ENCODE data around the gene CLDN1.

CLDN1 gene, protein sequence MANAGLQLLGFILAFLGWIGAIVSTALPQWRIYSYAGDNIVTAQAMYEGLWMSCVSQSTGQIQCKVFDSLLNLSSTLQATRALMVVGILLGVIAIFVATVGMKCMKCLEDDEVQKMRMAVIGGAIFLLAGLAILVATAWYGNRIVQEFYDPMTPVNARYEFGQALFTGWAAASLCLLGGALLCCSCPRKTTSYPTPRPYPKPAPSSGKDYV

DNA sequence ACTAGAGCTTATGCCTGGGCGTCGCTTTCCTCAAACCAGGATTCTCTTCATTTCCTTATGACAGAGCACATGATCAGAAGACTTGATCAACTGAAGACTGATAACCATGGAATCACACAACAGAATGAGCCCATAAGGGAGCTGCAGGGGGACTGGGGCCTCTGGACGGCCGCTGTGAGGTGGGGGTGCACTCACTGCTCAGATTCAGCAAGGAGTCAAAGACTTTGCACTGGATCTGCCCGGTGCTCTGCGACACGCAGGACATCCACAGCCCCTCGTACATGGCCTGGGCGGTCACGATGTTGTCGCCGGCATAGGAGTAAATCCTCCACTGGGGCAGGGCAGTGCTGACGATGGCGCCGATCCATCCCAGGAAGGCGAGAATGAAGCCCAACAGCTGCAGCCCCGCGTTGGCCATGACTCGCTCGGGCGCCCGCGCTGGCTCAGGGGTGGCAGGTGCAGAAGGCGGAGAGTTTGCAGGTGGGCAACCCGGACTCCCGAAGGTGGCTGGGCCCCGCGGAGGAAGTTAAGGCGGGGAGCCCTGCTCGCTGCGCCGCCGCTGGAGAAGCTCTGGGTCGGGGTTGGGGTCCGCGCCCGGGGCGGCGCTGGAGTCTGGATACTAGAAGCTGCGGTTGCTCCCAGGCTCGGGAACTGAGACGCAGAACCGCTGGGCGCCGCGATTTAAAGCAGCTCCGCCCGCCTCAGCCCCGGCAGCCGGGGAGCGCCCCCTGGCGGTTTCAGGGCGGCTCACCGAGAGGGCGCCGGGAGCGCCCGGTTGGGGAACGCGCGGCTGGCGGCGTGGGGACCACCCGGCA is at the start of gene CLDN1:
CLDN1 (minus strand) TSS at position 658 of the 815 bp plus-strand sequence; CDS start at position 418, 240 bp downstream.
- DNase-seq, result peak; percentile 95

DNA sequence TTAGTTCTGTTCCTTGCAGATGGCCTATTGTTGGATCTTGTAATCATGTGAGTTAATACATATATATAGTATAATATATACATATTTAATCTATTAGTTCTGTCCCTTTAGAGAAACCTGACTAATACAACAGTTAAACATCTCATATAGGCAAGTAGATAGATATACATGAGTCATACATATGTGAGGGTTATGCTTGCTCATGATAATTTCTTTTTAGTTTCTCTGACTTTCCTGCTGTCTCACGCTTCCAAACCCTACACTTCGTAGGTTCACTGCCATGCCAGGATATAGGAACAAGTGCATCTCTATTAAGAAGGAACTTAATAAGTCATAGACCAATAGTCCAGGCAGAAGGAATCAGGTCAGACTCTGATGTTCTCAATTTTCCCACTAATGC is 48.9 kb upstream of the CLDN1 start:
- DNase-seq, result no peak

DNA sequence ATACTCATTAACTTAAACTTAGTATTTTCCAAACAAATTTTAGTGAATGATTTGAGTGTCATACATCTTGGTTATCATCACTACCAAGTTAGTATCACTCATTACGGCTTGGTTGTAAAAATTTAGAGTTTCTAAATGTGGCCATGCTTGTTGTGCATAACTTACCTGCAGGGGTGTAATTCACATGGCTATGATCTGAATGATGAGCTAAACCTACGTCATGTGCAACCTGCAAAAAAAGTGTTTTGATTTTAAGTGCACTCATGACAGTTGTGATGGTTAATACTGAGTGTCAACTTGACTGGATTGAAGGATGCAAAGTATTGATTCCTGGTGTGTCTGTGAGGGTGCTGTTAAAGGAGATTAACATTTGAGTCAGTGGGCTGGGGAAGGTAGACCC is 48.1 kb upstream of the CLDN1 start:
- DNase-seq, result no peak

DNA sequence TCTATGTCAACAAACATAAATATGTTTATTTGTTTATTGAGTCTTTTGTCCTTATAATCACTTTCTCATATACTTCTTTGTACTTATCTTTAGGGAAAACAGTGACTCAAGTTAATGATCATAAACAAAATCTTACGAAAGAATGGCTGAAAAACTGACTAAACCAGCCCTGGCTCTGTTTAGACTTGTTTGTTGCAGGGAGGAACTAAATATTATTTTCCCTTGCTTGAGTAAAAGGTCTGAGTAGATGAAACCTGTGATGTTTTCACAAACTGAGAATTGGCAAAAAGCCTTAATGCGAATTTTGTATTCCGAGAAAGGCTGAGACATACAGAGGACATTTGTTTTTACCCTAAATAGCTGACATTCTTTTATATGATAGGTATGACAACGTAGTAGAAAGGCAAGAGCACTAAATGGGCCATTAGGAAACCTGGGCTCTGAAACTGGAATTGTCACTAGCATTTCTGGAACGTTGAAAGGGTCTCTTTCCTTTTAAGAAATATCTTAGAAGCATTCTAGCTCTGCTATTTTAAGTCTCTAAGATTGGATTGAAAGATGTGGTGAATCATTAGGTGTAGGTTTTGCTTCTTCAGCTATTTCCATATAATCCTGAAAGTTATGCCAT is 47.5 kb upstream of the CLDN1 start:
- DNase-seq, result peak; percentile 18

DNA sequence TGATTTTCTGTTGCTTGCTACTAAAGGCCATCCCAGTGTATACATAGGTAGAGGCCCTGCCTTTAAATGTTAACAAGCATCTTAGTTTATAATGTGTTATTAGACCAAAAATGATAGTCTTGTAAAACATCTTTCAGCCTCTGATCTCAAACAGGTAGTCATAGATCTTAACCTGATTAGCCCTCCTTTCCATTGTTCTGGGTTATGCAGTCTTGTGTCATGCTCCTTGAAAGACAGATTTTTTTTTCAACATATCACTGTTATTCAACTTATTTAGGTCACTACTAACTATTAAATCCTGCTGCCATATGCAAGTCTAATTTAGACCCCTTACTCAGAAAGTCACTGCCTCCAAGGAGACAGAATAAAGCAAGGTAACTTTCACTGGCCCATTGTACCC is 46.6 kb upstream of the CLDN1 start:
- DNase-seq, result no peak

DNA sequence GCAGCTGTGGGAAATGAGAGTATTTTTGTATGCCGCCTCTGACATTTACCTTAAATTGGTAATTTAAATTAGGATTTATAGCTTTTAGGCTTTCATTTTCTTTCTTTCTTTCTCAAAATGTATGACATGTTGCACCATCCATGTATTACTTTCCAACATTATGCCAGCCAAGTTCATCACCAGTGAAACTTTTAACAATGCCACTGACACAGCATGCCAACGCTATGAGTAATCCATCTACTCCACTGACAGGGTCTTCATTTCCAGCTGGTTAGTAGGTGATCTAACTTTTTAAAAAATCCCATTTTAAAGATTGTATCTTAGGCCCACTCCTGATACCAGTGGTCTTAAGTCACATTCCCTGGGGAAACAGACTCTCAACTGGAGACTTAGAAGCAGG is 43.9 kb upstream of the CLDN1 start:
- no peak for DNase-seq

DNA sequence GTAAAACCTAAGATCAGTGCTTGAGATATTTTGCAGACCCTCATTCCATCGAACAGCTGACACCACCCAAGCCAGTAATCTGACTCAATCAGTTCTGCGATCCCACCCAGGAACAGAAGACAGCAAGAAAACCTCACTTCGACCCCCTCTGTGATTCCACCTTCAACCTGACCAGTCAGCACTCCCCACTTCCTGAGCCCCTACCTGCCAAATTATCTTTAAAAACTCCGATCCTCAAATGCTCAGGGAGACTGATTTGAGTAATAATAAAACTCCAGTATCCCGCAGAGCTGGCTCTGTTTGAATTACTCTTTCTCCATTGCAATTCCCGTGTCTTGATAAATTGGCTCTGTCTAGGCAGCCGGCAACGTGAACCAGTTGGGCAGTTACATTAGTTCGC is 40.0 kb upstream of the CLDN1 start:
- DNase-seq, result no peak

DNA sequence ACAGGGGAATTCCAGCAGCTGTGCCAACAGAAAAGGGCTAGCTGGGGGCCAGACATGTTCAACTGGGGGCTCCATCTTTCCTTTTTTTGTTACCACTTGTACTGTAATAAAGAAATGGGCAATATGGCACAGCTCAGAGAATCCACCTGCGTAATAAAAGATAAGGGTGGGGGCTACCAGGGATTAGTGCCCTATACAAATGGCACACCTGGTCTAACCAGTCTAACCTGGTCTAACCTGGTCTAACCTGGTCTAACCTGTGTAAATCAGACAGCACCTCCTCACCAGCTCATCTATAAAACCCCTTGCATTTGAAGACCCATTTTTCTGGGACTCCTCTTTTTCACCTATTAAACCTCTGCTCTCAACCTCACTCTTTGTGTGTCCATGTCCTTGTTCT is 39.5 kb upstream of the CLDN1 start:
- DNase-seq, result no peak

DNA sequence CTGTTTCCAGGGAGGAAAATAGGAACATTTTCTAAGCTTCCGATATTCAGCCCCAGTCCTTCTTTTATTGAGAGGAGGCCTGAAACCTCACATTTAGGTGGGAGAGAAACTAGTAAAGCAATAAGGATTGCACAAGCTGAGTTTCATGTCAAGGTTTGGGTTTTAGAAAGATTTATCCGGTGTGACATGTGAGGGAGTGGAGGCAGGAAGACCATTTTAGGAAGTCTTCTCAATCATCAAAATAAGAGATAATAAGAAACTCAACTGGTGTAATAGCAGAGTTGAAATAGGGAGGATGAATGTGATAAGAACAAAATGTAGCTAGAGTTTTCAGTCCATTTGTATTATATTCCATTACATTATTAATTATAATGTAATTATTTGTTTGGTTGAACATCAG is 38.0 kb upstream of the CLDN1 start:
- no peak for DNase-seq

DNA sequence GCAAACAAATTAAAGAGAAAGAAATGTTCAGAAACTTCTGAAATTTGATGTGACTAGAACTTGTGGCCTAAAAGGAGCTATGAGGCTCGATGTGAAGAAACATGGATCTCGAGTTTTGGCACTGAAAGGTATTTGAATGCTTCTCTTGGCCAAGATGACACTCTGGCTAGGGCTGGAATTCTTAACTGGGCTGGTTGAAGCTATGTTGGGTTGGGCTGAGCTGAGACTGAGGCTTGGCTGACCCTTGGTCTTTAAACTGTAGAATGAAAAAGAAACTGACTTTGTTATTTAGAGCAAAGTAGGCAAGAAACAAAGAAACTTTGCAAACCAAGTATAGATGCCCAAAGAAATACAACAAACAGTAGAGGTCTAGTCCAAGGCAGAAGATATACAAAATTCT is 37.6 kb upstream of the CLDN1 start:
- DNase-seq, result no peak

DNA sequence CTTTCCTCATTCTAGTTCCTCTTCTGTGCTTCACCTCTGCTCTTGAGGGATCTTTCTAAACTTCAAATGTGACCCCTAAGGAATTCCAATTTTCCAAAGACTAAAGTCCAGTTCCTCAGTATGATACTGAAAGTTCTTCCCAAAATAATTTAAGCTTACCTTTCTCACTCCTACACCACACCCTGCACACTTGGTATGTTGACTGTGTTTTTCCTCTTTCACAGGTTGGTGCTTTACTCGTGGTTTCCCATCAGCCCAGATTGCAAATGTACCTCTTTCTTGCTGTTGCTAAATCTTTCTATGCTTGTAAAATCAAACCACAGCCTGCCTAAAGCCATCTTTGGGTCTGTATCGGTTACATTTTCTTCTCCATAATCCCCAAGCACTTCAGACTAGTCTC is 35.2 kb upstream of the CLDN1 start:
- no peak for DNase-seq

DNA sequence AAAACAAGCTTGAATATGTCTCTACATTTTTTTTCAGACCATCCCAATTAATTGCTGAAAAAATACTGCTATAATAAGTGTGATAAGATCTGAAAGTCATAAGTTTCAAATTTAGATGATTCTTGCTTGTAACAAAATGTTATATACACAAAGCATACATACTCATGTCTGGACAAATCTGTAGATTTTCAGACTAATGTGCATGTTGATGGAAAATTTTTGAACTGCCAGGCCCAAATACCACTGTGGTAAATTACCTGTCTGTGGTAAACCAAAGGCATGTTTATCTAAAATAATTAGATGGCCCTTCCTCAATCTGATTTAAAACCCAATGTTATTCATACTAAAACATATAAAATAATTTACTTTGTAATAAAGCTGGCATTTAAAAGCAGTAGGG is 34.0 kb upstream of the CLDN1 start:
- DNase-seq, result no peak

DNA sequence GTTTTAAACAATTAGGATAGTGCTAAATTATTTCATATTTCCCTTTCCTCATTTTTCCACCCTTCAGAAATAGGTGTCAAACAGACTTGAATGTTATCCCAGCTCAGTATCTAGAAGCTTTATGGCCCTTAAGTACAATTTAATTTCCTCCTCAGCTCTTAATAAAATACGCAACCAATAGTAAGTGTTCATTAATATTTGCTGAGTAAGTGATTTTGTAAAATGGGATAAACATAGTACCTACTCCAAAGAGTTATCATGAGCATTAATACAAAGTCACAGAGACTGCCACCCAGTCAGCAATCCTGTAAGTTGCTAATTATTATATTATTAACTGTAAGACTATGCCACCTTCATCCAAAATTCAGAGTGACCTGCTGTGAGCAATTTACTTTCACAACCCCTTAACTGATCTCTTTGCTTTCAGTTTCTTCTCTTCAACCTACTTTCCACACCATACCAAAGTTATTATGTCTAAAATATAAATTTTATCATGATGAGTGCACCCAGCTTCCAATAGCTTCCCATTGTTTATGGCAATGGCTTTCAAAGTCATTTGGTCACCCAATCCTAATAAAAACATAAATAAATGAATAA is 30.7 kb upstream of the CLDN1 start:
- DNase-seq, result no peak

DNA sequence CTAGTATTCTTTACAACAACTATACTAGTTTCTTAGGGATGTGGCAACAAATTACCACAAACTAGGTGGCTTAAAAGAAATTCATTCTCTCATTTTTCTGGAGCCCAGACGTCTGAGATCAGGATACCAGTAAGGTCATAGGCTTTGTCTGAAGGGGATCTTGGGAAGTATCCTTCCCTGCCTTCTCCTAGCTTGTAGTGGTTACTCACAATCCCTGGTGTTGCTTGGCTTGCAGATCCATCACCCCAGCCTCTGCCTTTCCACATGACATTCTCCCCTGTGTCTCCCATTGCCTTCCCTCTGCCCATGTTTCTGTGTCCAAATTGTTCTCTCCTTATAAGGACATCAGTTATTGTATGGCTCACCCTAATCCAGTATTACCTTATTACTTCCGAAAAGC is 24.3 kb upstream of the CLDN1 start:
- no peak for DNase-seq

DNA sequence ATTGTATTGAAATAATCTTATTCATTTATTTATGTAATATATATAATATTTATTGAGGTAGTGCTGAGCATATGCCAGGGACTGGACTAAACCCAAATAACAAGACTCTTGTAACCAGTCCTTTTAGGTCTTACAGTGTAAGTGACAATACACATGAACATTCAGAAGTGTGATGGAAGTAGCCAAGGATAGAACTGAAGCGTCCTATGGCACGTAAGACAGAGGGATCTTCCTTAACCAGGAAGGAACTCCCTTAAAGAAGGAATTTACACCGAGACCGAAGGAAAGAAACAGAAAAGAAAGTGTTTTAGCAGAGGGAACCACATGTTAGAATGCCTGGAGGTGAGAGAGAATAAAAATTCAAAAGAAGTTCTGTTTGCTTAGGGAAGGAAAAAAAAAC is 23.6 kb upstream of the CLDN1 start:
- DNase-seq, result no peak

DNA sequence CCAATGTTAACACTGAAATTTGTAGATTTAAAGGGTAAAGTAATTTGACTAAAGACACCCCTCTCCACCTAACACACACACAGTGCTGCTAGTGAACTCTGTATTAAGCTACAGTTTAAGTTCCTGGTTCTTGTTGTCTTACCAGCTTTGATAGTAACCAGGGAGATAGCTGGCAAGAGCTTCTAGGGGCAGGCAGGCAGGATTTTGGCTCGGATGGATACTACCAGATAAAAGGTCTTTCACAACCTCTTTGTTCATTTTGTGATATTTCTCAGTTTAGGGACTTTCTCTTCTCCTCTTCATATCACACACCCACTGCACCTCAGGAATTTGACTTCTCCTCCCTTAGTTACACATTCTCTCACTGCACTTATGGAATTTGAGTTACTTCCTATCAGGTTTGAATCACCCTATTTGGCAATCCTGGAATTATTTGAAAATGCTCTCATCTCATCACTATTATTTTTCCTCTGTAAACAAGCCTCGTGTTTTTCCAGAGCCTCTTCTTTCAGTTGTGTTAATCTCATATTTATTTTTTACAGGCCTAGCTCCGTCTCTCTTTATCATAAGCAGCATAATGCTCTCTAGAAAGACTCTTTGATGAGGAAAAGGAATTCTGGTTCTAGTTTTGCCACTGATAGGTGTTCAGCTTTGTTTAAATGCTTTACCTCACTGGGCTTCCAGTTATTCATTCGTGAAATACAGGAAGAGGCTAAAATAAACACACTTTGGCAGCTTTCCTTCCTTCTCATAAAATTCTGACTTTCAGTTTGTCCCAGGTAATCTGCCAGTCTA is 23.0 kb upstream of the CLDN1 start:
- peak; percentile 66 for DNase-seq

DNA sequence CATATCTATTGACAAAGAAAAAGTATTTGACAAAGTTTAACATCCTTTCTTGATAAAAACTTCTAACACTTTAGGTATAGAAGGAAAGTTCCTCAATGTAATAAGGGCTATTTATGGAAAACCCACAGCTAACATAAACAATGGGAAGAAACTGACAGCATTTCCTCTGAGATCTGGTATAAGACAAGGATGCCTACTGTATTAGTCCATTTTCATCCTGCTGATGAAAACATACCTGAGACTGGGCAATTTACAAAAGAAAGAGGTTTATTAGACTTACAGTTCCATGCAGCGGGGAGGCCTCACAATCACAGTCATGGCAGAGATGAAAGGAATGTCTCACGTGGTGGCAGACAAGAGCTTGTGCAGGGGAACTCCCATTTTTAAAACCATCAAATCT is 17.8 kb upstream of the CLDN1 start:
- DNase-seq, result no peak

DNA sequence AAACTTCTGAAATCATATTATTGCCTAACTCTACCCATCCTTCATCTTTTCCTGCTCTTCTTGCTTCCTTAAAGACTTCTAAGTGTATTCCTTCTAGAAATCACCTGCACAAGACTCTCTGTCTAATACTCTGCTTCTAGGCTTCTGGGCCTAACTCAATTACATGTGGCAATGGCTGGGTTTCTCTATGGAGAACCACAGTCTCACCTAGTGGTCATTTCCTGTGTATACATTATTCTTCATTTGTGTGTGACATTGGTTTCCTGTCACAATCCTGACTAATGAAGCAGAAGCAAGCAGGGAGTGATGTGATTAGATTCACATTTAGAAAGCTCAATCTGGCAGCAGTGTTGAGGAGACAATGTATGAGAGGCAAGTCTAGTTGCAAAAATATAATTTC is 16.9 kb upstream of the CLDN1 start:
- no peak for DNase-seq

DNA sequence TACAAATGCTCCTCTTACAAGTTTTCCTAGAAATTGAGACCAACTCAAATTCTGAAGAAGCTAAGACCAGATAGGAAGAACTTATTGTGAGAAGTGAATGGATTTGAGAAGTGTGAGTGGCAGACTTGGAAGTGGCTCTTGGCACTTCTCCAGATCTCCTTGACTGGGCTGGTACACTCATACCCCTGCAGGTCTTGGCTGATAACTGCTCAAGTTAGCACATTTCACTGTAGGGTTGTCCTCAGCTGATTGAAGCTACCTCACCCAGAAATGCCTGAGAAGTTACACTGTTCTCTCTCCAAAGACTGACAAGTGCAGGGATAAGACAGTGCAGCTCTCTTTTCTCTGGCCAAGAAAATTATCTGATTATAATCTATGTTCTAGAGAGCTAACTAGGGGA is 16.5 kb upstream of the CLDN1 start:
- no peak for DNase-seq

DNA sequence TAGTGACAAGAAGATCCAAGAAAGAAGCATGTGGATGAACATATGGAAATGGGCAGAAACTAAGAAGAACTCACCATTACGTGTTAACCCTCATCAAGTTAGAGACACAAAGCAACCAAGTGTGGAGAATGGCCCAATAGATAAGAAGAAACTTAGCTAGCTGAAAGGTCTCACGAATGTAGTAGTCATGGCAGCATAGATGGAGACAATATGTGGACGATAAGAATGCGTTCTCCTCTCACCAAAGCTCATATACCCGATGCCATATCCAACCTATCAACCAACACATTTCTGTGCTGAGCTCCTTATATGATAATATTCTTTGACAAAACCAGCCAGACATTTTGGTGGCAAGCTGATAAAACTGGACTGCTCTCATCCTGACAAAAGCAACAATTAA is 15.1 kb upstream of the CLDN1 start:
- no peak for DNase-seq

DNA sequence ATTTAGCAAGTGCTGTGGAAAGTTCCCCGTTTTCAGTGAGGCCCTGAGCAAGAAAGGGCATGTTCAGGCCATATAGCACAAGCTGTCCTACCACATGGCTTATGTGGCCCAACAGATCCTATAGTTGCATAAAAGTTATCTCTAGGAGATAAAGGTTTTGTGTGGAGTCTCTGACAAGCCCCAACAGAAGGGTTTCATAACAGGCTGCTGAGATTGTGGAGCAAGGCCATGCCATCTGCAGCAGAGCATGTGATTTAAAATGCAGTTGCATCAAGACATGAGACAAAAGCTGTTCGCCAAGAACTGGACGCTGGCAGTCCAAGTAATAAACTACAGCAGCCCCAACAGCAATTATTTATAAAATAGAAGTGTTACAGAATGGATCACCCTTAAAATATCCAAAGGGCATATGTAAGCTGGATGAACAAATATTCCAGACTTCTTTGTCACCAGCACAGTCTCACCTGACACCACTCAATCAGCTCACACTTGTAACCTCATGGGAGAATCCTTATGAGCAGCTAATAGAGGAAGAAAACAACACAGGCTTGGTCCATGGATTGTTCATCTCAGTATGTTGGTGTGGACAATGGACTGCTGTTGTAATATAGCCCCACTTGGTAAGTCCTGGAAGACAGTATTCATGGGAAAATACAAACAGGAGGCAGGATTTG is 14.4 kb upstream of the CLDN1 start:
- no peak for DNase-seq

DNA sequence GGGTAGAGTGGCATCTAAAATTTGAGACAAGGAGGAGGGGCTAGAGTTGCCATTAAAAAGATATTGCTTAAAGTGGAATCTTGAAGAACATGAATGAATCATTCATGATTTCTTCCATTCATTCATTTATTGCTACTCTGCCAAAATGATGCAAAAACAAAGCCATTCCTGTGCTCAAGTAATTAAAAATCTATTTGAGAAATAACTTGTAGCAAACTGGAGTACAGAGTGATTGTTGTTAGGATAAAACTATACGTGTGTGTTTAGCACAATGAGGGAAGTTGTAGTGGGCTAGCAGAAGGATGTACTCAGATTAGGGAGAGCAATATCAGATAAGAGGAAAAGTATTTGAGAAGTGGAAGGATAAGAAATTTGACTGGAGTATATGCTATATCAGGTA is 11.7 kb upstream of the CLDN1 start:
- DNase-seq, result no peak
